GM18858 (cell line): ENCODE measurements around the gene ABTB2.
A peak's percentile ranks its signal among the peaks of the same experiment; 100 is the strongest.

Experiments
- ATAC-seq: cut with Tn5 transposase; IDR thresholded peaks from one replicate; pipeline ENCODE4 v1.9.1; 2021; ENCODE audit not compliant: unreplicated experiment

Gene ABTB2

DNA sequence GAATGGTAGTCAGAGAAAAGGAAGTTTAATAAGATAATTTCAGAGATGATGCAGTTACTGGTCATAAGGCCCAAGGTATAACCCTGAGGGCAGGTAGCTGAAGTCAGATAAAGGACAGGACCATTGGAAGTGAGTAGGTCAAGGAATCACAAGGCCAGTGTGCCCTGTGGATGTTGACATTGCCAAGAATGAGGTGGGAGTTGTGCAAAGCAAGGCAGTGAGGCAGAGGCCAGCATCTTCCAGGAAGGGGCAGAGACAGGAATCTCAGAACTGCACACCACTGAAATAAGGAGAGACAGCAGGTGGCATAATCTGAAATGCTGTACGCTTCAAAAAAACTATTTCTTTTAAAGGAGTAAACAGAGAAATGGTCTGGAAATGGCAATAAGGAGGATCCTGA lies 61.4 kb downstream of the ABTB2 start:
- ATAC-seq = no peak

DNA sequence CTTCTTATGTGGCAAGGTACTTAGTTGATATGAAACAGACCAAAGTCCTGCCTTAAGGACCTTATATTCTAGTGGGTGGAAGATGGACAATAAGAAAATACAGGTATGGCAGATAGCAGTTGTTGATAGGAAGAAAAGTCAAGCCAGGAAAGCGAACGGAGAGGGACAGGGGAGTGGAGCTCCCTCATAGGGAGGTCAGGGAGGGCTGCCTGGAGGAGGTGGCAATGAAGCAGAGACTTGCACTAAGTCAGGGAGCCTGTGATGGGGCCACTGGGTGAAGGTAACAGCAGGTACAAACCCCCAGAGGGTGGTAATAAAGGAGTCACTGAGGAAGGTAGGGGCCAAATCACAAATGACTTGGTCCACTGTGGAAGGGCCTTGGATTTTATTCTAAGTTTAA lies 65.3 kb downstream of the ABTB2 start:
- no peak for ATAC-seq

- no peak for ATAC-seq
These were observed 65.7 kb downstream of the ABTB2 start for GRCh38 chr11:34292111-34292510.

GRCh38 chr11:34290926-34291325 lies 66.9 kb downstream of the ABTB2 start:
- ATAC-seq = no peak

DNA sequence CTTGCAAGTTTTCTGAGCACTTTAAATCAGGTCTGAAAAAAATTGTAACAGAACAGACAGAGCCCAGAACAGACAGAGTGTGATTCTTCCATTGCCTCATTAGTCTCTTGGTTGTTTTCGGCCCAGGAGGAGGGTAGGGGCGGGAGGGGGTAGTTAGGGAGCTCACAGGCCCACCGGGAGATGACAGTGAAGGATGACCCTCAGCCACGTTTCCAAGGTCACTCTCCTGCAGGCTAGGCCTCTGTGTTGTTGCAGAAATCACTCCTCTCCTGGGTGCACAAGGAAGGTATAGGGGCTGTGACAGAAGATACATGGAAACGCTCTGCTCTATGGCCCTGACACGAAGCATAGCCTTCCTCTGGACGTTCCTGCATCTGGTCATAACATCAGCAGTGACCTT lies 69.3 kb downstream of the ABTB2 start:
- ATAC-seq = no peak

- no peak for ATAC-seq
These were observed 72.9 kb downstream of the ABTB2 start for GRCh38 chr11:34284811-34285481.

- no peak for ATAC-seq
These were observed 73.7 kb downstream of the ABTB2 start for GRCh38 chr11:34284156-34284555.

GRCh38 chr11:34280945-34281872 lies 76.6 kb downstream of the ABTB2 start:
- ATAC-seq = no peak

DNA sequence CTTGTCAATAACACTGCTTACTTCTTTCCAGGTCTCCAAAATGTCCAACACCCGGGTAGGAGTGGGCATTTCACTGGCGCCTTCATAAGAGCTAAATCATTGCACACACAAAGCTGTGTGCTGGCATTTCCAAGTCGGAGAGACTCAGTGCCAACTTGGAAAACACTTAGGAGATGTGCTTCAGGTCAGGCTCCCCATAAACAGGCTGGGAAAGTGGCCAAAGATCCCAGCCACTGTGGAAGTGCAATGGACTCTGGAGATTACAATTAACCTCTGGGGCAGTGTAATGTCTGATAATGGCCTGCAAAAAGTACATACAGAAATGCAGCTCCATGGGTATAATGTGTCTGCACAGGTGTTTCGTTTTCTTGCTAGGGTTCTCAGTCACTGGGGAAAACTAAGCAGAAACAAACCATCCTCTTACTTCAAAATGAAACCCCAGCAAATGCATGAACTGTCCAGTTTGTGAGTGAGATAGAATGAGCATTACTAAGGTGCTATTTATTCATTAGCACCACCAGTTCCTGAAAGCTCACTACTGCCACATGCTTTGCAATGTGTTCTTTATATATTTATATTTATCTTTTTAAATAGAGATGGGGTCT lies 79.0 kb downstream of the ABTB2 start:
- ATAC-seq = peak; percentile 85

GRCh38 chr11:34278175-34278574 lies 79.6 kb downstream of the ABTB2 start:
- ATAC-seq = no peak

GRCh38 chr11:34277171-34277570 lies 80.6 kb downstream of the ABTB2 start:
- ATAC-seq = no peak

- ATAC-seq = no peak
These were observed 81.4 kb downstream of the ABTB2 start for GRCh38 chr11:34276352-34276864.

DNA sequence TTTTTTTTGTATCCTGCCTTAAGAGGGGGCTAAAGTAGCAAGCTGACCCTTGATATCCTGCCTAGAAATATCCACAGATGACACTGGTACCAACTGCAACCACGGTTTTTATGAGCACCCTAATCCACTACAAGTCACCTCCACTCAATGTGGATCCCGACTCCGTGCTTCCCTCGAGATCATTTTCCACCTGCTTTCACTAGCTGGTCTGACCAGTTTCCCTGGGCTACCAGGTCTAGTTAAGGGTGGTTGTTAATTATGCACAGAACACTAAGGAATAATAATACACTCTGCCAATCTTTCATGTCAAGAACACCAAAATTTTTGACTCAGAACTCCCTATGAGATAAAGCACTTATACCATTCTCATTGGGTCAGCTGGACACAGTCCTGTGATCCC lies 82.3 kb downstream of the ABTB2 start:
- no peak for ATAC-seq

- no peak for ATAC-seq
These were observed 83.0 kb downstream of the ABTB2 start for GRCh38 chr11:34274712-34275398.

DNA sequence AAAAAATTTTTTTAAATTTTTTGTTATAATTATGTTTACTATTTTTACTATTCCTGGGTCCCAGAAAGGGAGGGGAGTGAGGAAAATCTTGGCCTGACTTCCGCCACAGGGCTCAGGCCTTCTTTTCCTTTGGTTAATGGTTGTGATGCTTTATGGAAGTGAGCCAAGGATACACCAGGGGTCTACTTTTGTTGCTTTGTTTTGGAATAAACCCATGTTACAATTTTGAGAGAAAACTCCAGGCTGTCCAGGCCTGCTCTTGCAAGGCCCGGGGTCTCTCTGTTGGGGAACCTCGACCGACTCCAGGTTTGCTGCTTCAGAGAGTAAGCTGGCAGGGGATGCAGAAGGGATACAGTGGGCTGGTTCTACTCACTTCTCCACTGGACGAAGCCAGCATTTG lies 84.7 kb downstream of the ABTB2 start:
- no peak for ATAC-seq

DNA sequence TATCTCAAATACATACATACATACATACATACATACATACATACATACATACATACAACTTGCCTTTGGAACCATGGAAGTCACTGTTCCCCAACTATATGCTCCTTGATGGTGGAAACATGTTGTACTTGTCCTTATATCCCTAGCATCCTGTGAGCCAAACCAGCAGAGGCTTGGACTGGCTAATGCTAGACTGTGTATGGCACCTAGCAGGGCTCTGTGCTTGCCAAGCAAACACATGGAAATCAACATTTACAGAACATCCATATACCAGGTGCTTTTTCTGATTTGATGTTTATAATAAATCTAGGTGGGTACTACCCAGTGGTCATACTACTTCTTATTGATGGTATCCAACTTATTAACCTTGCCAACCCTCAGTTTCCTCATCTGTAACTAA lies 86.1 kb downstream of the ABTB2 start:
- ATAC-seq = no peak

GRCh38 chr11:34270711-34271110 lies 87.1 kb downstream of the ABTB2 start:
- ATAC-seq = no peak

- ATAC-seq = no peak
These were observed 88.0 kb downstream of the ABTB2 start for GRCh38 chr11:34269694-34270245.

DNA sequence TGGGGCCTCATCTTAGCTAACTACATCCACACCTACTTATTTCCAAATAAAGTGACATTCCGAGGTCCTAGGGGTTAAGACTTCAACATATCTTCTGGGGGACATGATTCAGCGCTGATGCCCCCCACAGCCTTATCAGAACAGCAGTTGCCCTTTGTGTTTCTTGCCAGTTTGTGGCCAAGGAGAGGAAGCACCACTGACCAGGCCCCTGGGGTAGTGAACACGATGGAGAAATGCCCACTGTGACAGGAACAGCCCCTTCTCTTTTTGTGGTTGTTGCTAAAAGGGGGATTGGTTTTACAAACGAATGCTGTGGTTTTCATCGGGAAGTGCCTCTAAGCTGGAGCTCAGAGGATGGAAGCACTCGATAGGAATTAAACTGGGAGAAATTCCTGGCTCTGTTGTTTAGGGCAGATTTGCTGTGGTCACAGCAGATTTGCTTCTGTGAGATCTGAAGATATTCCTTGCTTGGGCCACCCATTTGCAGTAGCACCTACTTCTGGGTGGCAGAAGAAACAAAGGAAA lies 88.8 kb downstream of the ABTB2 start:
- no peak for ATAC-seq

GRCh38 chr11:34267417-34267816 lies 90.4 kb downstream of the ABTB2 start:
- ATAC-seq = no peak

DNA sequence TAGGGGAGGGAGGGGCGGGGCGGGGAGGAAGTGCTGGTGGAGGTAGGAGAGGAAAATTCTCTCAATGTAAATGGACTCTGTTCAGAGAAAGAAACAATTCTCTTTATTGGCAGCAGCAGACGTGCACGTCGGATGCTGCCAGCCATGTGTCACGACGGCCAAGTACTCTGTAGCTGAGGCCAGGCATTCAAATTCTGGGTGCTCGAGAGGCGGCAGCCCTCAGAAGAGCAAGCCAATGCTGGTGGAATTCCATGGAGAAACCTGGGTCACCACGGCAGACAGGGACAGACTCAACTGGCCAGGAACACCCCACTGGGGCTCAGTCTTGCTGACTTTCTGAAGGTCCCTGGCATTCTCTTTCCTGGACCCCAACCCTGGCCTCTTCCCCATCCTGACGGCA lies 90.8 kb downstream of the ABTB2 start:
- no peak for ATAC-seq
